D721Med (cell line): ENCODE measurements around the gene LTK.

ENCODE experiments used
- DNase-seq: peaks from one replicate; pipeline ENCODE4 v3.0.0; 2011; ENCODE audit warnings: low spot score; ENCODE audit not compliant: insufficient read length
- FAIRE-seq: peaks from 2 replicates; lab custom pipeline; 2011; peaks lifted over from hg19 to GRCh38; lab: Jason Lieb, UNC
- CTCF ChIP-seq: IDR thresholded peaks from 2 replicates; pipeline ENCODE4 v1.5.1; 2012; ENCODE audit warnings: mild to moderate bottlenecking, control low read depth; ENCODE audit not compliant: insufficient read depth; ENCODE audit errors: missing control alignments

LTK gene

DNA sequence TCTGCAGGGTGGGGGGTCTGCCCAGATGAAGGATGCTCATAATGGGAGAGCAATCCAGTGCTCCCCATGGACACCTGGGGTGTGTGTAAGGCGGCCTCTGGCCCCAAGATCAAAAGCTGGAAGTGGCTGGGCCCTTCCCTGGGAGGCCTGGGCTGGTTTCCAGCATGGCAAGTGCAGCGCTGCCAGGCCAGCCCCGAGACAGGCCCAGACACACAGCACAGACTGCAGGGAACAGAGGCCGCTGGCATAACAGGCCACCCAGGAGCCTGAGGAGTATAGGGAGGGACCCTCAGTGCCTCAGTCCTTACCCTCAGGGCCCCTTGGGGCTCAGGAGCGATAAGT, 10.0 kb downstream of the LTK start:
- DNase-seq: no peak
- TF ChIP-seq CTCF: no peak
- no peak for FAIRE-seq

DNA sequence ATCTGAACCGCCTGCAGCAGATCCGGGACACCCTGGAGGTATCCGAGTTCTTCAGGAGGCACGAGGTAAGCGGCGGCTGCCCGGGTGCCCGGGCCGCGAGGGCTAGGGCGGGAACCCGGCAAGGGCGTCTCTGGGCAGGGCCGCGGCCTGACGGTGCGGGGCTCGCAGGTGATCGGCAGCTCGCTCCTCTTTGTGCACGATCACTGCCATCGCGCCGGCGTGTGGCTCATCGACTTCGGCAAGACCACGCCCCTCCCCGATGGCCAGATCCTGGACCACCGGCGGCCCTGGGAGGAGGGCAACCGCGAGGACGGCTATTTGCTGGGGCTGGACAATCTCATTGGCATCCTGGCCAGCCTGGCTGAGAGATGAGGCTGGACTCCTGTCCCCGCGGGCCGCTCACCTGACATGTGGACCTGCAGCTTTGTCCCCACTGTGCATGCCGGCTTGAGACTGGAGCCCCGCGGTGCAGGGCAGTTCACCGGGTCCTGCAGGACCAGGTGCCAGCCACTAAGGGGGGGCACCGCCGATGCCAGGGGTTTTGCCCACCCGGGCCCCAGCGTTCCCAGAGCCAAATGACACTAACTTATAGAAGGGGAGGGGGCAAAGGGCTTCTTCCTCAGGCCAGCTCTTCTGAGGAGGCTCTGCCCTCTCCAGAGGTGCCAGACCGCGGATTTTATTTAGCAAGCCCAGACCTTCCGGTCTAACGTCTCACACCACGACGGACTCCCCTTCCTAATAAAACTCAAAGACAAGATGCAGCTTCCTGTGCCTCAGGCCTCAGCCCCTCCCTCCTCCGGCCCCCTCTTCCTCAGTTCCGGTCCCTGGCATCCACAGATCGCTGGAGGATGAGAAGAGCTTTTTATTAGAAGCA, 10.6 kb downstream of the LTK start:
- no peak for DNase-seq
- TF ChIP-seq CTCF: no peak
- no peak for FAIRE-seq

- DNase-seq (no peak), FAIRE-seq (no peak)
- no peak for TF ChIP-seq CTCF
Observed at GRCh38 chr15:41501931-41502794, 11.5 kb downstream of the LTK start.

DNA sequence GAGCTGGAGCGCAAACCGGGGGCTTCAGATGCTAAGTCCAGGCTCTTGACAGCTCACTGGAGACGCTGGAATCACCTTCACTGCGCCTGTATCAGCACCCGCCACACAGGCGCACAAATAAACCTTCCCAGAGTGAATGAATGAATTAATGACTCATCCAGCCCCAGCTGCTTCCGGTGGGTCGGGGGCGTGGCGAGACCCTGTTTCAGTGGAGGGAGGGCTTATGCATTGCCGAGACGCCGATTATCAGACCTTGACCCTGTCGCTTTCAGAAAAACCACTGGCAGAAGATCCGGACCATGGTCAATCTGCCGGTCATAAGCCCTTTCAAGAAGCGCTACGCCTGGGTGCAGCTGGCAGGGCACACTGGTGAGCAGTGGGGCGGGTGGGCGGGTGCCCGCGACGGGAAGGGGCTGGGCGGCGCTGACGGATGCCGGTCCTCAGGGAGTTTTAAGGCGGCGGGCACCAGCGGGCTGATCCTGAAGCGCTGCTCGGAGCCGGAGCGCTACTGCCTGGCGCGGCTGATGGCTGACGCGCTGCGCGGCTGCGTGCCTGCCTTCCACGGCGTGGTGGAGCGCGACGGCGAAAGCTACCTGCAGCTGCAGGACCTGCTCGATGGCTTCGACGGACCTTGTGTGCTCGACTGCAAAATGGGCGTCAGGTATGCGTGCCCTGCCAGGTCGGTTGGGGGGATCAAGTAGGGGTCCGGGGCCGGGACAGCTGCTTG, 12.3 kb downstream of the LTK start:
- no peak for TF ChIP-seq CTCF
- FAIRE-seq (no peak), DNase-seq (peak; percentile 63)

- FAIRE-seq (no peak), DNase-seq (no peak)
- no peak for TF ChIP-seq CTCF
Observed at GRCh38 chr15:41499109-41499851, 14.3 kb downstream of the LTK start.

DNA sequence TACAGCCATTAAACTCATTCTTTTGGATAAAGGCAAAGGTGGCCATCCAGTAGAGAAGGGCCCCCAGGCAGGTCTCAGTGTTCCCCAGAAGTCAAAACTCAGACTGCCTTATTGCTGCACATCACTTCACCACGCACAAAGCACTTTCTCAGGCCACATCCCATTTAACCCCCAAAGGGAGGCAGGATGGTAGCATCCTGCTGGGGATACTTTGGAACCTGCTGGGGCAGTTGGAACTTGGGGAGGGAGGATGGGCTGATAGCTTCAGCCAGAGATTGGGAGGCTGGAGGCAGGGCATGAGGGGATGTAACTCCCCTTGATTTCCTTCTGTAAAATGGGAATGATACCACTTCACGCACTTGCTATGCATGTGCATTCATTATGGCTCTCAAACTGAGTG, 15.0 kb downstream of the LTK start:
- no peak for DNase-seq
- no peak for FAIRE-seq
- TF ChIP-seq CTCF: no peak
